GM12892 (cell line): ENCODE measurements around the gene TSR3.

ENCODE experiments used
- POLR2A ChIP-seq: IDR thresholded peaks from 2 replicates; pipeline ENCODE4 v1.6.1; 2011; ENCODE audit warnings: low read depth, low read length, control low read depth
- TAF1 ChIP-seq: IDR thresholded peaks from 2 replicates; pipeline ENCODE4 v1.6.1; 2011; ENCODE audit warnings: low read depth, mild to moderate bottlenecking, control low read depth, low read length, borderline replicate concordance

GRCh38 chr16:1342526-1343427 is 8.9 kb downstream of the TSR3 start:
- no peak for TF ChIP-seq POLR2A
- no peak for TF ChIP-seq TAF1
